PC-9 (cell line): ENCODE measurements around the gene ETNK2. TPM values are rescaled to one million over a fixed set of nuclear protein-coding genes. Genes with fewer than 3 reads are reported as not detected.

ENCODE experiments used
- BruUV-seq: library from RNA; stranded (reverse); fragments of 400-500 nt; replicated peaks from 2 replicates; lab custom pipeline; 2021; lab: Mats Ljungman, UMichigan
- CTCF ChIA-PET: fragments of 300-600 bp; sonication (Branson Sonifier 250); formaldehyde crosslinking; loops from one replicate; lab custom pipeline; 2022; ENCODE audit warnings: antibody characterized with exemption; lab: Charles Lee
- POLR2A ChIA-PET: fragments of 300-600 bp; sonication (Branson Sonifier 250); formaldehyde crosslinking; loops from one replicate; lab custom pipeline; 2022; ENCODE audit warnings: antibody characterized with exemption; ENCODE audit not compliant: unreplicated experiment; lab: Charles Lee
- DNase-seq, 2 experiments: peaks; one replicate each; pipeline versions ENCODE4 v3.0.0 to v3.0.0-alpha.2; 2015 to 2022; ENCODE audit warnings: mixed read lengths in 1 of 2
- H2AFZ ChIP-seq: fragments of 200-600 bp; sonication (generic); 2 replicates; pipeline ENCODE4 v1.8.1; 2017; ENCODE audit warnings: antibody characterized with exemption
- H3F3A ChIP-seq: fragments of 200-600 bp; sonication (generic); 2 replicates; pipeline ENCODE4 v1.8.1; 2017; ENCODE audit warnings: antibody characterized with exemption, mild to moderate bottlenecking, low read depth; ENCODE audit not compliant: insufficient read depth
- H3K27ac ChIP-seq: fragments of 200-600 bp; sonication (generic); 2 replicates; pipeline ENCODE4 v1.6.1; 2016; ENCODE audit warnings: mixed run types
- H3K27me3 ChIP-seq: fragments of 200-600 bp; sonication (generic); 2 replicates; pipeline ENCODE4 v1.6.1; 2016; ENCODE audit warnings: low read depth, mixed run types; ENCODE audit not compliant: insufficient read depth
- H3K36me3 ChIP-seq: fragments of 200-600 bp; sonication (generic); 2 replicates; pipeline ENCODE4 v1.6.1; 2016; ENCODE audit warnings: low read depth, mixed run types
- H3K4me1 ChIP-seq: fragments of 200-600 bp; sonication (generic); replicated peaks from 2 replicates; pipeline ENCODE4 v1.6.1; 2016; ENCODE audit warnings: mixed run types; ENCODE audit not compliant: insufficient read depth
- H3K4me2 ChIP-seq: fragments of 200-600 bp; sonication (generic); 2 replicates; pipeline ENCODE4 v1.6.1; 2017; ENCODE audit warnings: mixed run types
- H3K4me3 ChIP-seq: fragments of 200-600 bp; sonication (generic); 2 replicates; pipeline ENCODE4 v1.6.1; 2016; ENCODE audit warnings: mixed run types
- H3K79me2 ChIP-seq: fragments of 200-600 bp; sonication (generic); 2 replicates; pipeline ENCODE4 v1.6.1; 2017; ENCODE audit warnings: low read depth, mixed run types
- H3K9me2 ChIP-seq: fragments of 200-600 bp; sonication (generic); 2 replicates; pipeline ENCODE4 v1.8.1; 2017; ENCODE audit warnings: mild to moderate bottlenecking; ENCODE audit not compliant: insufficient read depth
- H3K9me3 ChIP-seq: fragments of 200-600 bp; sonication (generic); 2 replicates; pipeline ENCODE4 v1.8.1; 2016; ENCODE audit warnings: low read depth; ENCODE audit not compliant: insufficient read depth
- H4K20me1 ChIP-seq: fragments of 200-600 bp; sonication (generic); 2 replicates; pipeline ENCODE4 v1.8.1; 2017; ENCODE audit not compliant: insufficient read depth
- EZH2 ChIP-seq: fragments of 200-600 bp; sonication (generic); IDR thresholded peaks from 2 replicates; pipeline ENCODE4 v1.8.0; 2017; ENCODE audit warnings: antibody characterized with exemption, low read depth
- intact Hi-C: fragments of 100-400 bp; cut with micrococcal nuclease; formaldehyde crosslinking; loops from one replicate; pipeline ENCODE4 v1.10.0; 2022; ENCODE audit not compliant: unreplicated experiment
- total RNA-seq: library from RNA; stranded (reverse); gene quantifications from 2 replicates; pipeline ENCODE4 v1.2.3, GENCODE V29; 2021
- TF ChIP-seq, protein P1 (sequence below): fragments of 200-600 bp; sonication (generic); conservative IDR thresholded peaks from 2 replicates; pipeline ENCODE4 v1.6.1; 2017; ENCODE audit warnings: mixed run types, antibody characterized with exemption, mild to moderate bottlenecking, moderate library complexity

Gene ETNK2
- total RNA-seq, 1 experiment from 2014 or later, result 16.3 TPM

- no peak overlapping the region; the same call in 1 of the 2 replicates for H3K4me2 ChIP-seq
- H3K9me3 ChIP-seq, result no peaks in the 10 kb centered on the region
- peaks cover 74% of the 10 kb centered on the region for H3F3A ChIP-seq
- H3K36me3 ChIP-seq, result peaks cover 13% of the 10 kb centered on the region
- H3K4me1 ChIP-seq, result peaks cover 66% of the 10 kb centered on the region
- no peaks in the 10 kb centered on the region for H4K20me1 ChIP-seq
- DNase-seq, result no peak
- CTCF ChIA-PET, result interaction anchor here (1.3 to 2.7 kb wide), 3 partner anchors 24 to 258 kb away, joined by 3 to 30 read pairs (median 10); no protein-coding TSS in a partner anchor
- POLR2A ChIA-PET, result interaction anchor here (0.6 kb wide), 1 partner anchor 268 kb away, joined by 6 read pairs; no protein-coding TSS in a partner anchor
- TF ChIP-seq, protein P1, sequence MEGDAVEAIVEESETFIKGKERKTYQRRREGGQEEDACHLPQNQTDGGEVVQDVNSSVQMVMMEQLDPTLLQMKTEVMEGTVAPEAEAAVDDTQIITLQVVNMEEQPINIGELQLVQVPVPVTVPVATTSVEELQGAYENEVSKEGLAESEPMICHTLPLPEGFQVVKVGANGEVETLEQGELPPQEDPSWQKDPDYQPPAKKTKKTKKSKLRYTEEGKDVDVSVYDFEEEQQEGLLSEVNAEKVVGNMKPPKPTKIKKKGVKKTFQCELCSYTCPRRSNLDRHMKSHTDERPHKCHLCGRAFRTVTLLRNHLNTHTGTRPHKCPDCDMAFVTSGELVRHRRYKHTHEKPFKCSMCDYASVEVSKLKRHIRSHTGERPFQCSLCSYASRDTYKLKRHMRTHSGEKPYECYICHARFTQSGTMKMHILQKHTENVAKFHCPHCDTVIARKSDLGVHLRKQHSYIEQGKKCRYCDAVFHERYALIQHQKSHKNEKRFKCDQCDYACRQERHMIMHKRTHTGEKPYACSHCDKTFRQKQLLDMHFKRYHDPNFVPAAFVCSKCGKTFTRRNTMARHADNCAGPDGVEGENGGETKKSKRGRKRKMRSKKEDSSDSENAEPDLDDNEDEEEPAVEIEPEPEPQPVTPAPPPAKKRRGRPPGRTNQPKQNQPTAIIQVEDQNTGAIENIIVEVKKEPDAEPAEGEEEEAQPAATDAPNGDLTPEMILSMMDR, result no peak
- TF ChIP-seq EZH2, result no peak
- BruUV-seq, result no TSS peak
- no peaks in the 10 kb centered on the region for H3K27me3 ChIP-seq
- intact Hi-C loops, result loop anchor here (10.0 kb wide), 1 partner anchor 144 kb away; no protein-coding TSS in a partner anchor
- H3K9me2 ChIP-seq, result no peaks in the 10 kb centered on the region
- peaks cover 10% of the 10 kb centered on the region for H3K79me2 ChIP-seq
- no peak overlapping the region for H3K4me3 ChIP-seq
- H2AFZ ChIP-seq, result no peak overlapping the region
- H3K27ac ChIP-seq, result peak overlapping the region; percentile 80; the same call in 1 of the 2 replicates
Measured at GRCh38 chr1:204128464-204128963, 23.3 kb downstream of the ETNK2 start.

DNA sequence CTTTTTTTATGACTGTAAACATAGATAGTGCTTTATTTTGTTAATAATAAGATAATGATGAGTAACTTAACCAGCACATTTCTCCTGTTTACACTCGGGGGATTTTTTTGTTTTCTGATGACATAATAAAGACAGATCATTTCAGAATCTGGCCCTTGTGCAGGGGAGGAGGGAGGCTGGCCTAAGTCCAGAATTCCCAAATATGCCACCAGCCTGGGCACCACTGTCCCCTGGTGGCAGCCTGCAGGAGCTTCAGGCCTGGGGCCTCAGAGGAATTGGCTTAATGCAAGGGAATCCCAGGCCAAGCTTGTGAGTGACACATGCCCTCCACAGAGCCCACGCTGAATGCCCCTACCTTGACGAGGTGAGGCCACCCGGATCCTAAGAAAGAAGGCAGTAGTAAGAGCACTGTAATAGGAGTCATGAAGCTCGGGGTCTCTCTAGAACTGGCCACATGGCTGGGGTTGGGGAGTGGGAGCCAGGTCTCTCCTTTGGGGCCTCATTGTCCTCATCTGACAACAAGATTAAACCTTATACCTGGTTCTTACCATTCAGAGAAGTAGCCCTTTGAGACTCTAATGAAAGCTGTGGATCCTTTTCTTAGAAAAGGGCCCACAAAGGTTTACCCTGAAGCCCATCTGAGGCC, 24.1 kb downstream of the ETNK2 start:
- peak; percentile 58 to 76 for DNase-seq
- peaks cover 60% of the 10 kb centered on the region for H3K4me1 ChIP-seq
- no peaks in the 10 kb centered on the region for H3K27me3 ChIP-seq
- H3F3A ChIP-seq, result peaks cover 76% of the 10 kb centered on the region
- H3K9me3 ChIP-seq, result no peaks in the 10 kb centered on the region
- H3K4me2 ChIP-seq, result peak overlapping the region; percentile 15; the same call in 1 of the 2 replicates
- no peak overlapping the region for H2AFZ ChIP-seq
- H3K4me3 ChIP-seq, result no peak overlapping the region
- TF ChIP-seq EZH2, result no peak
- TF ChIP-seq, protein P1, result peak; percentile 98
- ChIA-PET POLR2A (interaction anchor here (0.5 kb wide), 1 partner anchor 345 kb away, joined by 4 read pairs; no protein-coding TSS in a partner anchor), CTCF (interaction anchor here (2.7 kb wide), 1 partner anchor 257 kb away, joined by 30 read pairs; no protein-coding TSS in a partner anchor)
- no peaks in the 10 kb centered on the region for H3K9me2 ChIP-seq
- H3K36me3 ChIP-seq, result peaks cover 16% of the 10 kb centered on the region
- BruUV-seq, result no TSS peak
- no peaks in the 10 kb centered on the region for H4K20me1 ChIP-seq
- H3K27ac ChIP-seq, result peak overlapping the region; percentile 51; the same call in 1 of the 2 replicates
- H3K79me2 ChIP-seq, result peaks cover 7% of the 10 kb centered on the region
- intact Hi-C loops, result loop anchor here (1.0 to 10.0 kb wide), 5 partner anchors 23 to 266 kb away; partner anchors contain the start of gene SNRPE

DNA sequence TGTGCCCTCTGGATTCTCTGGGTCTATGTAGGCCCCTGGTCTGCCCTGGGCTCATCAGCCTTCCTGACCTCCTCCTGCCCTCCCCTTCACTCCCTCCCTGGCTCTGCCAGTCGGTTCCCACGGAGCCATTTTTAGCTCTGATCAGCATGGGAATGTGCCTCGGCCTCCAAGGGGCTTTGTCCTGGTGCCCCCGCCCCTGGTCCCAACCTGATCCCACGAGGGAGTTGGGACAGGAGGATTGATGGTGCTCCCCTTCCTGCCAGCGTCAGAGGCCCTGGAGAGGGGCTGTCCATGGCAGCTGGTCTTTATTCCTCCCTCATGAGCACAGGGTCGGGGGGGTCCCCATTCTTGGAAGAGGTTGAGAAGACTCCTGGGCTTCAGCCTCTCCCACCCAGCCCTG, 24.9 kb downstream of the ETNK2 start:
- CTCF ChIA-PET, result no interaction called here
- POLR2A ChIA-PET, result interaction anchor here (0.5 kb wide), 1 partner anchor 344 kb away, joined by 4 read pairs; no protein-coding TSS in a partner anchor
- no peaks in the 10 kb centered on the region for H4K20me1 ChIP-seq
- intact Hi-C loops, result loop anchor here (1.0 to 10.0 kb wide), 5 partner anchors 22 to 266 kb away; partner anchors contain the start of gene SNRPE
- no peaks in the 10 kb centered on the region for H3K9me3 ChIP-seq
- peaks cover 3% of the 10 kb centered on the region for H3K79me2 ChIP-seq
- H3K27ac ChIP-seq, result peak overlapping the region; percentile 51
- H3K4me2 ChIP-seq, result no peak overlapping the region; the same call in 1 of the 2 replicates
- no peak for DNase-seq
- no peaks in the 10 kb centered on the region for H3K9me2 ChIP-seq
- H3K4me3 ChIP-seq, result no peak overlapping the region
- H3K4me1 ChIP-seq, result peaks cover 52% of the 10 kb centered on the region
- H3F3A ChIP-seq, result peaks cover 69% of the 10 kb centered on the region
- BruUV-seq, result TSS peak; percentile 9
- no peaks in the 10 kb centered on the region for H3K27me3 ChIP-seq
- H2AFZ ChIP-seq, result no peak overlapping the region
- peaks cover 15% of the 10 kb centered on the region for H3K36me3 ChIP-seq
- TF ChIP-seq, protein P1, result no peak
